Measurements from ENCODE around the gene LCP2. TPM values are rescaled to one million over a fixed set of nuclear protein-coding genes. Genes with fewer than 3 reads are reported as not detected.
"Not testable (repeated sequence)": the region's sequence is repeated elsewhere in the genome, so short reads cannot be mapped to it uniquely, and the experiment has no call there.

LCP2 gene
- total and polyA plus RNA-seq, 5 donors, result 3.0 to 10.9 (median 10.2) TPM

- 78% methylated on average over 3 of the region's 3 CpGs for WGBS
- no peaks in the 10 kb centered on the region for H3K27me3 ChIP-seq (ENCODE audit: control insufficient read depth, insufficient read depth)
- H3K4me1 ChIP-seq (ENCODE audit: control insufficient read depth, insufficient read depth, low read length), result no peaks in the 10 kb centered on the region
- no peak for ATAC-seq
- H3K27ac ChIP-seq (ENCODE audit: low read length), result no peak overlapping the region
- no peaks in the 10 kb centered on the region for H3K9me3 ChIP-seq (ENCODE audit: control insufficient read depth, low read length)
- H3K4me3 ChIP-seq (ENCODE audit: low read length), result no peak overlapping the region
- DNase-seq, result no peak
- intact Hi-C loops (cut with DNase I), result no loop called here
These were observed 36.0 kb downstream of the LCP2 start for GRCh38 chr5:170261528-170262043.

- WGBS, result 94% methylated on average over 4 of the region's 4 CpGs
- intact Hi-C loops (cut with DNase I), result no loop called here
These were observed 40.2 kb downstream of the LCP2 start for GRCh38 chr5:170257370-170257769.

GRCh38 chr5:170256571-170256970 is 41.0 kb downstream of the LCP2 start:
- DNase-seq (no peak), ATAC-seq (no peak)
- 82% methylated on average over 1 of the region's 1 CpG for WGBS

More at GRCh38 chr5:170257370-170257769, 40.2 kb downstream of the LCP2 start:
- no peak overlapping the region for H3K27ac ChIP-seq (ENCODE audit: low read length)
- no peaks in the 10 kb centered on the region for H3K9me3 ChIP-seq (ENCODE audit: control insufficient read depth, low read length)
- H3K4me1 ChIP-seq (ENCODE audit: control insufficient read depth, insufficient read depth, low read length), result no peaks in the 10 kb centered on the region
- ATAC-seq, result no peak
- DNase-seq, result peak in 1 of 3 donors; percentile 17
- H3K4me3 ChIP-seq (ENCODE audit: low read length), result no peak overlapping the region
- H3K27me3 ChIP-seq (ENCODE audit: control insufficient read depth, insufficient read depth), result no peaks in the 10 kb centered on the region

GRCh38 chr5:170254056-170254455 is 43.5 kb downstream of the LCP2 start:
- Histone ChIP-seq H3K9me3 (ENCODE audit: control insufficient read depth, low read length) (no peaks in the 10 kb centered on the region), H3K4me1 (ENCODE audit: control insufficient read depth, insufficient read depth, low read length) (no peaks in the 10 kb centered on the region), H3K27me3 (ENCODE audit: control insufficient read depth, insufficient read depth) (no peaks in the 10 kb centered on the region), H3K27ac (ENCODE audit: low read length) (no peak overlapping the region), H3K4me3 (ENCODE audit: low read length) (no peak overlapping the region)
- DNase-seq (no peak), ATAC-seq (no peak)
- intact Hi-C loops (cut with DNase I), result no loop called here
- 86% methylated on average over 8 of the region's 8 CpGs for WGBS

More at GRCh38 chr5:170256571-170256970, 41.0 kb downstream of the LCP2 start:
- Histone ChIP-seq H3K27me3 (ENCODE audit: control insufficient read depth, insufficient read depth) (no peaks in the 10 kb centered on the region), H3K27ac (ENCODE audit: low read length) (no peak overlapping the region), H3K4me1 (ENCODE audit: control insufficient read depth, insufficient read depth, low read length) (no peaks in the 10 kb centered on the region), H3K4me3 (ENCODE audit: low read length) (no peak overlapping the region), H3K9me3 (ENCODE audit: control insufficient read depth, low read length) (no peaks in the 10 kb centered on the region)
- intact Hi-C loops (cut with DNase I), result no loop called here

GRCh38 chr5:170252720-170253350 is 44.7 kb downstream of the LCP2 start:
- H3K27me3 ChIP-seq (ENCODE audit: control insufficient read depth, insufficient read depth), result no peaks in the 10 kb centered on the region
- intact Hi-C loops (cut with DNase I), result no loop called here
- H3K4me1 ChIP-seq (ENCODE audit: control insufficient read depth, insufficient read depth, low read length), result no peaks in the 10 kb centered on the region
- no peak for ATAC-seq
- DNase-seq, result no peak
- H3K27ac ChIP-seq (ENCODE audit: low read length), result no peak overlapping the region
- 62% methylated on average over 9 of the region's 9 CpGs for WGBS
- no peaks in the 10 kb centered on the region for H3K9me3 ChIP-seq (ENCODE audit: control insufficient read depth, low read length)
- no peak overlapping the region for H3K4me3 ChIP-seq (ENCODE audit: low read length)

GRCh38 chr5:170252109-170252508 is 45.5 kb downstream of the LCP2 start:
- DNase-seq, result no peak
- Histone ChIP-seq H3K9me3 (ENCODE audit: control insufficient read depth, low read length) (no peaks in the 10 kb centered on the region), H3K4me3 (ENCODE audit: low read length) (no peak overlapping the region), H3K27me3 (ENCODE audit: control insufficient read depth, insufficient read depth) (no peaks in the 10 kb centered on the region), H3K27ac (ENCODE audit: low read length) (no peak overlapping the region), H3K4me1 (ENCODE audit: control insufficient read depth, insufficient read depth, low read length) (no peaks in the 10 kb centered on the region)
- no peak for ATAC-seq
- intact Hi-C loops (cut with DNase I), result no loop called here
- 77% methylated on average over 3 of the region's 3 CpGs for WGBS

GRCh38 chr5:170251462-170251861 is 46.1 kb downstream of the LCP2 start:
- WGBS, result 74% methylated on average over 2 of the region's 2 CpGs
- DNase-seq, result no peak
- Histone ChIP-seq H3K4me3 (ENCODE audit: low read length) (no peak overlapping the region), H3K9me3 (ENCODE audit: control insufficient read depth, low read length) (no peaks in the 10 kb centered on the region), H3K27ac (ENCODE audit: low read length) (no peak overlapping the region), H3K27me3 (ENCODE audit: control insufficient read depth, insufficient read depth) (no peaks in the 10 kb centered on the region), H3K4me1 (ENCODE audit: control insufficient read depth, insufficient read depth, low read length) (no peaks in the 10 kb centered on the region)
- no peak for ATAC-seq
- intact Hi-C loops (cut with DNase I), result no loop called here

- ATAC-seq (no peak), DNase-seq (no peak)
- Histone ChIP-seq H3K9me3 (ENCODE audit: control insufficient read depth, low read length) (no peaks in the 10 kb centered on the region), H3K4me1 (ENCODE audit: control insufficient read depth, insufficient read depth, low read length) (no peaks in the 10 kb centered on the region), H3K27me3 (ENCODE audit: control insufficient read depth, insufficient read depth) (no peaks in the 10 kb centered on the region), H3K27ac (ENCODE audit: low read length) (no peak overlapping the region), H3K4me3 (ENCODE audit: low read length) (no peak overlapping the region)
- 39% methylated on average over 3 of the region's 3 CpGs for WGBS
- intact Hi-C loops (cut with DNase I), result no loop called here
These were observed 46.7 kb downstream of the LCP2 start for GRCh38 chr5:170250810-170251317.

GRCh38 chr5:170249355-170249754 is 48.2 kb downstream of the LCP2 start:
- no peaks in the 10 kb centered on the region for H3K9me3 ChIP-seq (ENCODE audit: control insufficient read depth, low read length)
- ATAC-seq (no peak), DNase-seq (no peak)
- intact Hi-C loops (cut with DNase I), result no loop called here
- no peaks in the 10 kb centered on the region for H3K27me3 ChIP-seq (ENCODE audit: control insufficient read depth, insufficient read depth)
- no peak overlapping the region for H3K27ac ChIP-seq (ENCODE audit: low read length)
- H3K4me3 ChIP-seq (ENCODE audit: low read length), result no peak overlapping the region
- WGBS, result 83% methylated on average over 4 of the region's 4 CpGs
- H3K4me1 ChIP-seq (ENCODE audit: control insufficient read depth, insufficient read depth, low read length), result no peaks in the 10 kb centered on the region

GRCh38 chr5:170248931-170249227 is 48.7 kb downstream of the LCP2 start:
- H3K4me1 ChIP-seq (ENCODE audit: control insufficient read depth, insufficient read depth, low read length); H3K4me3 ChIP-seq (ENCODE audit: low read length); ATAC-seq; H3K27ac ChIP-seq (ENCODE audit: low read length); DNase-seq; H3K27me3 ChIP-seq (ENCODE audit: control insufficient read depth, insufficient read depth); intact Hi-C loops (cut with DNase I); H3K9me3 ChIP-seq (ENCODE audit: control insufficient read depth, low read length): not testable (repeated sequence)
- 84% methylated on average over 4 of the region's 4 CpGs for WGBS

- no peak for DNase-seq
- H3K4me1 ChIP-seq (ENCODE audit: control insufficient read depth, insufficient read depth, low read length), result no peaks in the 10 kb centered on the region
- no peak overlapping the region for H3K27ac ChIP-seq (ENCODE audit: low read length)
- WGBS, result 80% methylated on average over 6 of the region's 6 CpGs
- H3K9me3 ChIP-seq (ENCODE audit: control insufficient read depth, low read length), result no peaks in the 10 kb centered on the region
- H3K27me3 ChIP-seq (ENCODE audit: control insufficient read depth, insufficient read depth), result no peaks in the 10 kb centered on the region
- no peak overlapping the region for H3K4me3 ChIP-seq (ENCODE audit: low read length)
- intact Hi-C loops (cut with DNase I), result no loop called here
- ATAC-seq, result no peak
These were observed 49.2 kb downstream of the LCP2 start for GRCh38 chr5:170248172-170248930.

Data from right cardiac atrium (tissue), 5 donors.